Transverse colon (tissue), 4 donors: ENCODE measurements around the gene QSOX2. TPM values are rescaled to one million over a fixed set of nuclear protein-coding genes. Genes with fewer than 3 reads are reported as not detected.

Experiments used
- DNase-seq: peaks from one replicate; pipeline ENCODE4 v3.0.0-alpha.2; 2019
- H3K27ac ChIP-seq, 4 donors: fragments of 200-600 bp; sonication (generic); 2 replicates each; pipeline ENCODE4 v1.5.1; 2016 to 2018; ENCODE audit warnings: inconsistent platforms in 4 of 4
- H3K27me3 ChIP-seq: fragments of 200-600 bp; sonication (generic); 2 replicates; pipeline ENCODE4 v1.5.1; 2017; ENCODE audit warnings: inconsistent platforms
- H3K36me3 ChIP-seq, 4 donors: fragments of 200-600 bp; sonication (generic); 2 replicates each; pipeline ENCODE4 v1.5.1; 2017 to 2019; ENCODE audit warnings: inconsistent platforms in 4 of 4
- H3K4me1 ChIP-seq, 4 donors: fragments of 200-600 bp; sonication (generic); 2 replicates each; pipeline ENCODE4 v1.5.1; 2017 to 2020; ENCODE audit warnings: inconsistent platforms in 4 of 4
- H3K4me3 ChIP-seq, 4 donors: fragments of 200-600 bp; sonication (generic); 1 replicate in 1 of 4; 2 replicates in 3 of 4; pipeline versions ENCODE4 v1.5.1 to v1.6.1; 2017 to 2019; ENCODE audit warnings: inconsistent platforms in 4 of 4
- H3K9me3 ChIP-seq, 2 donors: fragments of 200-600 bp; sonication (generic); 2 replicates each; pipeline ENCODE4 v1.5.1; 2017 to 2019; ENCODE audit warnings: inconsistent platforms in 2 of 2
- EP300 ChIP-seq: sonication (generic); formaldehyde crosslinking; IDR thresholded peaks from one replicate; pipeline ENCODE4 v1.6.1; 2017; ENCODE audit warnings: antibody characterized with exemption, low read depth
- POLR2A ChIP-seq: fragments of 450-650 bp; IDR thresholded peaks from one replicate; pipeline ENCODE4 v1.6.1; 2016; ENCODE audit warnings: antibody characterized with exemption, mild to moderate bottlenecking, moderate library complexity
- POLR2AphosphoS5 ChIP-seq, 3 donors: sonication (generic); formaldehyde crosslinking; IDR thresholded peaks; one replicate each; pipeline ENCODE4 v1.6.1; 2016; ENCODE audit warnings: antibody characterized with exemption in 3 of 3
- WGBS, 2 donors: methylation state at CpG; one replicate each; pipeline ENCODE4 v1.1.5; 2018; ENCODE audit warnings: low coverage in 1 of 2; 5-methylcytosine and 5-hydroxymethylcytosine counted together
- in situ Hi-C, 4 donors: fragments of 200-750 bp; cut with MboI; loops; one replicate each; pipeline versions ENCODE4 v1.15.0 to v1.15.1; 2017; ENCODE audit warnings: low sequenced_read_pairs in 3 of 4, low pct_ligation_motif_present in 1 of 4, low pct_unique_long_range_greater_than_20kb in 1 of 4
- intact Hi-C: fragments of 100-400 bp; cut with DNase I; formaldehyde crosslinking; loops from one replicate; pipeline ENCODE4 v1.15.1; 2023; ENCODE audit warnings: low total_unique reads
- total RNA-seq, 4 donors: library from RNA; depleted of rRNA; stranded (reverse); fragments of >200 nt; gene quantifications; one replicate each; pipeline ENCODE4 v1.1.0, GENCODE V29; 2016
- TF ChIP-seq, protein P1 (sequence below), 5 experiments: fragments of 200-600 bp in 3 of 5; fragments of 450-650 bp in 2 of 5; sonication (generic) in 3 of 5; IDR thresholded peaks; 1 replicate in 2 of 5; 2 replicates in 3 of 5; pipeline ENCODE4 v1.5.1; 2016 to 2017; ENCODE audit warnings: antibody characterized with exemption in 5 of 5, inconsistent platforms in 3 of 5, mild to moderate bottlenecking in 2 of 5, moderate library complexity in 1 of 5

Gene QSOX2
- total RNA-seq, 4 donors from 2014 or later = 3.7 to 18.1 (median 4.8) TPM

DNA sequence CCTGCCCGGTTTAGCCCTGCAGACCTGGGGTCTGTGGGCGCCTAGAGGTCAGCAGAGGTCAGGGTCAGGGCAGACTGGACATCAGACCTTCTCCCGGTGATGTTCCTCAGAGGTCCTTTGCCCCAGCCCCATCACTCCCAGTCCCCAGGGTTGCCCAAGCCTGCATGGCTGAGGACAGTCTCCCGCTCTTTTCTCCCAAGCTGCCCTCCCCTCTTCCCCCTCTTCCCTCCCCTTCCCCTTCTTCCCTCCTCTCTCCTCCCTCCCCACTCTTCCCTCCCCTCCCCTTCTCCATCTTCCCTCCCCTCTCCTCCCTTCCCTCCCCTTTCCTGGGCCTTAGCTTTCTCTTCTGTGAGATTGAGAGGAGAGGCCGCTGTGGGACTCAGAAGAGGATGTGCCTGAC is 51.1 kb downstream of the QSOX2 start:
- H3K4me1 ChIP-seq = no peaks in the 10 kb centered on the region
- no peak for DNase-seq
- intact Hi-C loops (no loop called here), in situ Hi-C loops (no loop called here)
- WGBS, 2 donors = 12% methylated on average over 5 of the region's 5 CpGs; no CpG with 5 or more reads in 1 of the 2 donors
- H3K36me3 ChIP-seq = no peaks in the 10 kb centered on the region
- no peak overlapping the region for H3K4me3 ChIP-seq
- peaks cover 100% of the 10 kb centered on the region for H3K27me3 ChIP-seq
- H3K27ac ChIP-seq = no peak overlapping the region
- H3K9me3 ChIP-seq = no peaks in the 10 kb centered on the region
- TF ChIP-seq EP300 = no peak
- TF ChIP-seq POLR2A = no peak
- TF ChIP-seq, protein P1, sequence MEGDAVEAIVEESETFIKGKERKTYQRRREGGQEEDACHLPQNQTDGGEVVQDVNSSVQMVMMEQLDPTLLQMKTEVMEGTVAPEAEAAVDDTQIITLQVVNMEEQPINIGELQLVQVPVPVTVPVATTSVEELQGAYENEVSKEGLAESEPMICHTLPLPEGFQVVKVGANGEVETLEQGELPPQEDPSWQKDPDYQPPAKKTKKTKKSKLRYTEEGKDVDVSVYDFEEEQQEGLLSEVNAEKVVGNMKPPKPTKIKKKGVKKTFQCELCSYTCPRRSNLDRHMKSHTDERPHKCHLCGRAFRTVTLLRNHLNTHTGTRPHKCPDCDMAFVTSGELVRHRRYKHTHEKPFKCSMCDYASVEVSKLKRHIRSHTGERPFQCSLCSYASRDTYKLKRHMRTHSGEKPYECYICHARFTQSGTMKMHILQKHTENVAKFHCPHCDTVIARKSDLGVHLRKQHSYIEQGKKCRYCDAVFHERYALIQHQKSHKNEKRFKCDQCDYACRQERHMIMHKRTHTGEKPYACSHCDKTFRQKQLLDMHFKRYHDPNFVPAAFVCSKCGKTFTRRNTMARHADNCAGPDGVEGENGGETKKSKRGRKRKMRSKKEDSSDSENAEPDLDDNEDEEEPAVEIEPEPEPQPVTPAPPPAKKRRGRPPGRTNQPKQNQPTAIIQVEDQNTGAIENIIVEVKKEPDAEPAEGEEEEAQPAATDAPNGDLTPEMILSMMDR (IDR thresholded peaks at IDR 0.05) = no peak
- no peak for TF ChIP-seq POLR2AphosphoS5 (IDR thresholded peaks at IDR 0.05)

DNA sequence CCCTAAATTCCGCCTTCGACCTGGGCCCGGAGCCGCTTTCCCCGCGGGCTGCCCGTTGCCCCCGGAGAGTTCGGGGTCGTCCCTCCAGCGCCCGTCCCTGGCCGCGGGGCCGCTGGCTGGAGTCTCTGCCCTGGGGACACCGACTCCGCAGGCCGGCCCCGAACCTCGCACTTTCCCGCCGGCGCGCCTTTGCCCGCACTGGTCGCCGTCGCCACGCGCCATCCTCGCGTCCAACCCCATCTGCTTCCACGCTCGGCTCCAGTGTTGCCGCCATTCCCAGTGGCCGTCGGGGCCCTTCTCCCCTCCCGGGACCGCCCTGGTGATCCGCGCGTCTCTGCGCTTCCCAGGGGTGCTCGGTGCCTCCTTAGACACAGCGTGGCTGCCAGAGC is 51.7 kb downstream of the QSOX2 start:
- H3K9me3 ChIP-seq = no peaks in the 10 kb centered on the region
- H3K27me3 ChIP-seq = peaks cover 100% of the 10 kb centered on the region
- TF ChIP-seq POLR2A (no peak), POLR2AphosphoS5 (IDR thresholded peaks at IDR 0.05) (no peak), EP300 (no peak)
- TF ChIP-seq, protein P1 (IDR thresholded peaks at IDR 0.05) = no peak

DNA sequence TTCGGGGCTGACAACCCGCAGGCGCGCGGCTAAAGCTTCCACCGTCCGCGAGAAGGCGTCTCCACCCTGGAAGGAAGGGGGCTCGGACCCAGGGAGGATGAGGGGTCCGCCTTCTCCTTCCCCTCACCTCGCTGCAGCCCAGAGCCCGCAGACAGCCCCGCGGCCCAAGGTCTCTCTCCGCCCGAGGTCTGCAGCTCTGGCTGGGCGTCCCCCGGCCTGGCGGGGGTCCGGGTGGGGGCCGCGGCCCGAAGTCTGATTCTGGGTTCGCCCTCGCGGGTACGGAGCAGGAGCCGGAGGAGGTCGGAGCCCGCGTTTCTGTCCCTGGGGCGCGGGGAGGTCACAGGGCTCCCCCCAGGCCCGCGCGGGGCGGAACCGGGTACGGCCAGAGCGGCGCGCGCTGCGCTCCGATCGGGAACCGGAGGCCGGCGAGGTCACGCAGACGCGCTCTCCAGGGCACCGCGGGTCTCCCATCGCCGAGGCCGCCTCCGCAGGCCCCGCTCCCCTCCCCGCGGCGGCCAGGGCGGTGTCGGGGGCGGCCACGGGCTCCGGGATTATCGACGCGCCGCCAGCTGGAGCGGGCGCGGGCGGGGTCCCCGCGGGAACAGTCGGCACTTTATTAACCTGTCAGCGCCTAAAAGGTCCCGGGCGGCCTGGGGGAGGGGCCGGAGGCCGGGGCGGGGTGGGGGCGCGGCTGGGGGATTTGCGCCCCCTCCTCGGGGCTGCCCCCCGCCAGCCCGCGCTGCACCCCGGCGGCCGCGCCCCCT is 52.3 kb downstream of the QSOX2 start:
- H3K27me3 ChIP-seq = peaks cover 97% of the 10 kb centered on the region
- no peak overlapping the region for H3K4me3 ChIP-seq
- H3K27ac ChIP-seq = no peak overlapping the region
- no peaks in the 10 kb centered on the region for H3K9me3 ChIP-seq
- no peaks in the 10 kb centered on the region for H3K4me1 ChIP-seq
- in situ Hi-C loops = no loop called here
- DNase-seq = no peak
- no peak for TF ChIP-seq POLR2A
- TF ChIP-seq EP300 = no peak
- TF ChIP-seq POLR2AphosphoS5 (IDR thresholded peaks at IDR 0.05) = no peak
- TF ChIP-seq, protein P1 (IDR thresholded peaks at IDR 0.05) = no peak
- intact Hi-C loops = no loop called here
- 12% methylated on average over 48 of the region's 96 CpGs; no CpG with 5 or more reads in 1 of the 2 donors for WGBS, 2 donors
- no peaks in the 10 kb centered on the region for H3K36me3 ChIP-seq

More for the DNA sequence above, 51.7 kb downstream of the QSOX2 start:
- Histone ChIP-seq H3K27ac (no peak overlapping the region), H3K4me1 (no peaks in the 10 kb centered on the region), H3K4me3 (no peak overlapping the region), H3K36me3 (no peaks in the 10 kb centered on the region)
- intact Hi-C loops (no loop called here), in situ Hi-C loops (no loop called here)
- 16% methylated on average over 25 of the region's 45 CpGs; no CpG with 5 or more reads in 1 of the 2 donors for WGBS, 2 donors
- DNase-seq = no peak

DNA sequence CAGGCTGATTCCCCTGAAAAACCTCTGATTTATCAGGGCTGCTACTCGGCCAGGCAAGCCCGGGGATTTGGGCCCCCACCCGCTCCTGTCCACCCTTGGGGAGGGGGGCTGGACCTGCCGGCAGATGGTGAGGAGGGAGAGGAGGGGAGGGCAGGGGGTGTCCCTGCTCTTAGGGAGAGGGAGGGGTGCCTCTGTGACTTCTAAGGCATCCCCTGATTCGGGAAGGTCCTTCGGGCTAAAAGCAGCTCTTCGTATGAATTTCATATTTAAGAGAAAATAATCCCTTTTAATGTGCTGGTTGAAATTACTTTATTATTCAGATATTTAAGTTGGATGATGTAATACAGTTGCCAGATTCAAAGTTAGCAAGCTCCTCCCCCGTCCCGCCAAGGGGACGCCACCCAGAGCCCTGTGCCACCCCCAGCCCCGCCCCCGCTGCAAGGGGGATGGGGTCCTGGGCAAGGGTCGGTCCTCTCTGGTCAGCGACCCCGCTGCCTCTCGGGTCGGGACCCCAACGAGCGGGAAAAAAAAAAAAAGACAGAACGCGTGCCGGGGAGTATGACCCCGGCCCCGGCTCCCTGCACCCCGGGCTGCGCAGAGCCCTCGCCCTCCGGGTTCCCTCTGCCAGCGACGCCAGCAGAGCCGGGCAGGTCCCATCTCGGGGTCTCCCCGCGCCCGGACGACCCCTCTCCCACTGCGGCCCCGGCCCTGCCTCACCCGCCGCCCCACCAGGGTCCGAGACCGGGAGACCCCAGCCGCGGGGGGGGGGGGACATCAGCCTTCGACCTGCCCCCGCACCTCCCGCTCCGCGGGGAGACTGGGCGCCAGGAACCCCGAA is 53.1 kb downstream of the QSOX2 start:
- peaks cover 91% of the 10 kb centered on the region for H3K27me3 ChIP-seq
- no peaks in the 10 kb centered on the region for H3K4me1 ChIP-seq
- TF ChIP-seq, protein P1 (IDR thresholded peaks at IDR 0.05) = no peak
- TF ChIP-seq POLR2A (no peak), EP300 (no peak), POLR2AphosphoS5 (IDR thresholded peaks at IDR 0.05) (no peak)
- no peaks in the 10 kb centered on the region for H3K9me3 ChIP-seq
- H3K36me3 ChIP-seq = no peaks in the 10 kb centered on the region
- no peak overlapping the region for H3K4me3 ChIP-seq
- in situ Hi-C loops (no loop called here), intact Hi-C loops (no loop called here)
- H3K27ac ChIP-seq = no peak overlapping the region
- WGBS, 2 donors = 9% methylated on average over 29 of the region's 51 CpGs; no CpG with 5 or more reads in 1 of the 2 donors
- no peak for DNase-seq
